Activated T-cell treated with anti-CD3 and anti-CD28 coated beads, Interleukin-2, amount 50 U/mL, for 1 hour (primary cell): Measurements from ENCODE around the gene MX2.

ENCODE experiments used
- DNase-seq: peaks from one replicate; pipeline ENCODE4 v3.0.0-alpha.2; 2020

MX2 gene

DNA sequence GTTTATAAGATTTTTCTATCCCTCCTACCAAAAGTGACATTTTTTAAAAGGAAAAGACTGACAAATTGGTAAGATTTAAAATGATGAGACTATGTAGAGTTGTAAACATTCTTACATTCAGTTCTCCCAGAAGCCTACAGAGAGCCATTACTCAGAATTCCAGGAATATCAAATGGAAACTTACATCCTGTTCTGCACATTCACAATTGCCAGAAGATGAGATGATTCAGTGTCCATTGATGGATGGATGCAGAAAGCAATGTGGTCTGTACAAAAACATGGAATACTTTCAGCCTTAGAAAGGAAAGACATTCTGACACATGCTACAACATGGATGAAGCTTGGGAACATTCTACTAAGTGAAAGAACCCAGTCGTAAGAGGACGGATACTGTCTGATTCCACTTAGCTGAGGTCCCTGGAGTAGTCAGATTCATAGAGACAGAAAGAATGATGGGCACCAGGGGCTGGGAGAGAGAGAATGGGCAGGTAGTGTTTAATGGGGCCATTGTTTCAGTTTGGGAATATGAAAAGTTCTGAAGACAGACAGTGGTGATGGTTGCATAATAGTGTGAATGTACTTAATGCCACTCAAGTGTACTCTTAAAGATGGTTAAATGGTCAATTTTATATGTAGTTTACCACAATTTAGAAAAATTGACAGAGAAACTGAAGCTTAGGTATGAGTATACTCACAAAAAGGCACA is 80.8 kb downstream of the MX2 start:
- no peak for DNase-seq

DNA sequence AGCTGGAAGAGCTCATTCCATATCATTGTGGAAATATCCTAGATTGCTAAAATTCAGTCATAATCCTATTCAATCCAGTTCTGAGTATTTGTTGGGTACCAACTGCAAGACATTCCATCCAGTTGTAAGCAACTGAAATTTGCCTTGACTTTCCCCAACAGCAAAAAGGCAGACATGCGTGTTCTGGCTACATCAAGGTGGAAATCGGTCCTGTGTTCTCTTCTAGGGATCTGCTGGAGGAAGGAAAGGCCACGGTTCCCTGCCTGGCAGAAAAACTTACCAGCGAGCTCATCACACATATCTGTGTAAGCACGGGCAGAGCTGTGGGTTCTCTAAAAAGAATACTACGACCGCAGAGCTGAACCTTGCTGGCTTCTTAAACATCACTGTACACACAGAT is 81.7 kb downstream of the MX2 start:
- no peak for DNase-seq

DNA sequence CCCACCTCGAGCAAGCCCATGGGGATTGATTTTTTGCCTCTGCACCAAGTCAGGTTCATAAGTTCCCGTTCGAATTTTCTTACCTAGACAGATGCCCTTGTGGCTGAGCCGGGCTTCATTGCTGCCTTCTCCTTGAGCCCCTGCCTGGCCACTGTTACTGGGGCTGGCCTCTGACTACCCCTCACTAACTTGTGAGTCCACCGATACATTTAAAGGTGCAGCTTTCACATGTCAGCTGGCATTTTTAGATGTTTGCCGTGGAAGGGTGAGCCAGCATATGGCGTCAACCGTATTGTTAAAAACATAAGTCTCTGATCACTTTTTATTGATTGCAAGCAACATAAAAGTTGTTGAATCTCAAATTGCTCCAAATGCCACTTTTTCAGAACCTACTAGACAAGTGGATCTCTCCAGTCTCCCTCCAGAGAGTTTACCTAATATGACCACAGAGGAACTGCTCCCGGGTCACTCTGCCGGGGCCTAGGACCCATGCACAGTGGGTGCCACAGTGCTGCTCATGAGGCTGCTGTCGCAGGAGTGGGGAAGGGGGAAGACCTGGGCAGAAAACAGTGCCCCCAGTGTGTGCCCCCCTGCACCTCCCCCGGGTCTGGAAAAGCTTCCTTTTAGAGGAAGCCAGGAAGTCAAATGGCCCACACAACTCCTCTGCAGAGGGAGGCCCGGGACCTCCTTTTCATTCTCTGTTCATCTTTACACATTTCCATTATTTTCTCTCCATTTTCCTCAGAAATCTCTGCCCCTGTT is 83.1 kb downstream of the MX2 start:
- DNase-seq = no peak

DNA sequence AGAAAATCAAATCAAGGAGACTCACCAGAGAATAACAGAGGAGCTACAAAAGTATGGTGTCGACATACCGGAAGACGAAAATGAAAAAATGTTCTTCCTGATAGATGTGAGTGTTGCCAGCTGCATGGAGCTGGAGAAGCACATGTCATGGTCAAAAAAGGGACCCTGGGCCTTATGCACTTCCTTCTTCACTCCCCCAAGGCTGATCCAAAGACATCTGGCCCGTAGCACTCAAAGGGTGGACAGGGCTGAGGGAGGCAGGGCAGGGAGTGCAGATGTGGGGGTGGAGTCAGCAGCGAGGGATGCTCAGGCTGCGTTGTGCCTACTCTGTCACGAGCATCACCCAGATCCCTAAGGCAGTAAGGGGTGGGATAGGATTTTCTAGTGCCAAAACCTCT is 83.6 kb downstream of the MX2 start:
- DNase-seq = no peak

DNA sequence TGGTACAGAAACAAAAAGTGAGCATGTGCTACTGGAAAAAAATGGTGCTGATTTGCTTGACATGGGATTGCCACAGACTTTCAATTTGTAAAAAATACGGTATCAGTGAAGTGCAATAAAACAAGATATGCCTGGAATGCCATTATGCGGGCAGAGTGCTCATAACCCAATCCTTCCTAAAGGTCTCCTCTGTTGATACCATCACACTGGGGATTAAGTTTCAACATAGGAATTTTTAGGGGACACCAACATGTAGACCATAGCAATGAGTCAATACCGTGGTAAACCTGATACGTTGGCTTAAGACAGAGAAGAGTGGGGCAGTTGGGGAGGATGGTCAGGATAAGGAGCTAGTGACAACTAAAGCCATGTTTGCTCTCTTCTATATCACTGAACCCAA is 84.8 kb downstream of the MX2 start:
- no peak for DNase-seq

DNA sequence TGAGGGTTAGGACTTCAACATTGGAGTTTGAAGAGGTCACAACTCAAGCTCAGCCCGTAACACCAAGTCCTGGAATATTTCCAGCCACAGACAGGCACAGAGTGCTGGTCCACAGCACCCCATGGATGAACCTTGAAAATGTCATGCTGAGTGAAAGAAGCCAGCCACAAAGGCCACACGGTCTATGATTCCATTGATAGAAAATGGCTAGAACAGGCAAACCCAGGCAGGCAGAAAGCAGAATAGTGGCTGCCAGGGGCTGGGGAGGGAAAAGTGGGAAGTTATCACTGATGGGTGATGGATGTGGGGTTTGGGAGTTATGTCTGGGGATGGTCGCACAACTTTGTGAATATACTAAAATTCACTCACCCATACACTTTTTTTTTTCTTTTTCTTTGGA is 85.5 kb downstream of the MX2 start:
- DNase-seq = no peak

DNA sequence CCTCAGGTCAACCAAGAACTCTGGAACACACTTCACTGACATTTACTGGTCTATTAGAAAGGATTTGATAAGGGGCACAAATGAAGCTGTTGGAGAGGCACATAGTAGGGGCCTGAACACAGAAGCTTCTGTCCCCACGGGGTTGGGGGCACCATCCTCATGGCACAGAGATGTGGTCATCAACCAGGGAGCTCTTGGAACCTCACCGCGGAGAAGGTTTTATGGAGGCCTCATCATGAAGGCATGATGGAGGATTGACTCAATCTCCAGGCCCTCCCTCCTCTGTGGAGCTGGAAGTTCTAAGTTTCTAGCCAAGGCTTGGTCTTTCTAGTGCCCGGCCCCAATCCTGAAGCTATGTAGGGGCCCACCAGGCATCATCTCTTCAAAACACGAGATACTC is 87.8 kb downstream of the MX2 start:
- no peak for DNase-seq

DNA sequence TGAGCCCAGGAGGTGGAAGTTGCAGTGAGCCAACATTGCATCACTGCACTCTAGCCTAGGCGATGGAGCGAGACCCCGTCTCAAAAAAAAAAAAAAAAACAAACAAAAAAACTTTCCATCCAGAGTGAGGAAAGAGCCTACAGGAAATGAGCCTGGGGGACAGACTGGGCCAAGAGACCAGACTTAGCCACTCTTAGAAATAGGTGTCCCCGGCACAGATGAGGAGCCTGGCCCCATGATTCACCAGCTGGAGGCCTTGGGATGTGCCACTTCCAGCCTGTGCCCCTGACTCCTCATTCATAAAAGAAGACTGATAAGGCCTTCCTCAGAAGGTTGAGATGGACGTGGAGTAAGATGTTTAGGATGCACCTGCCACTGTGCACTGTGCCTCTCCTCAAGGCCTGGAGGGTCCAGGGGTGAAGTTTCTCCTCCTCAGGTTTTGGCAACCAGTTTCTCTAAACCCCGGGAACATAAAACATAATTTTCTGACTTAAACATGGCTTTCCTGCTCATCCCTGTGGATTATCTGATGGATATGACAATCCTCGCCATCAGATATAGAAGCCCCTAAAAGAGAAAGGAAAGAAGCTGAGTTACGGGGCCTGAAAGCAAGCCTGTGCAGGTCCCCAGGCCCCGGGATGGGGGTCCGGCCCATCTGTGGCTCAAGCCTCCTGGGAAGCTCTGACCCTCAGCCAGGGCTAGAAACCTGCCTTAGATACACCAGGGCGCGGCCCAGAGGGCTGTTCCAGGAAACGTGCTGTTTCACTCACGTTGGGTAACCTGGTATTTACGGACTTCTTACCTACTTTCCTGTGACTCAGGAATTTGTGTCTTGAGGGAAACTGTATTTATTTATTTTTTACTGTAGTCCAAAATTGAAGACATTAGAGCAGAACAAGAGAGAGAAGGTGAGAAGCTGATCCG is 90.2 kb downstream of the MX2 start:
- DNase-seq = no peak

DNA sequence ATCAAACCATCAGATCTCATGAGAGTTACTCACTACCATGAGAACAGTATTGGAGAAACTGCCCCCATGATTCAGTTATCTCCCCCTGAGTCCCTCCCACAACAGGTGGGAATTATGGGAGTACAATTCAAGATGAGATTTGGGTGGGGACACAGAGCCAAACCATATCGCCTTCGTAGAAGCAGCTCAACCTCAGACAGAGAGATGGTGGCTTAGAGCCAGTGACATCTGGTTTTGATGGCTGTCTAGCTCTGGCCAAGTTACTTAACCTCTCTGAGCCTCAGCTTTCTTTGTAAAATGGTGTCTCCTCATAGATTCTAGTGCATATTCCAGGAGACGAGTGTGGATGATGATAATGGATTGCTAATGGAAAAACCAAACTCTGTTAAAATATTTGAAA is 91.4 kb downstream of the MX2 start:
- no peak for DNase-seq

DNA sequence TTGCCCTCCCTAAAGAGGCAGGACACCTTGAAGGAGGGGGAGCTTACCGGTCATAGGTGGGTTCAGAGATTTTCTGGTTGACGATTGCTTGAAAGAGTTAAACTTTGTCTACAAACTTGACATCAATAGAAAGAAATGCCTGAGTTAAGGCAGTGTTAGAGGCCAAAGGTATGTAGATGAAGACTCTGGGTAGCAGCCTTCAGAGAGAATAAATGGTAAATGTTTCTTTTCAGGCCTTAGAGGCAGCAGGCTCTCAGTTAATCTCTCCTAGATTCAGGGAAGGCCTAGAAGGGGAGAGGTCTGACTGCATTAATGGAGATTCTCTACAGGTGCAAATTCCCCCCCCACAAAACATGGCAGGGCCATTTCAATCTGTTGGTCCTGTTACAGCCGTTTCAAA is 91.9 kb downstream of the MX2 start:
- no peak for DNase-seq

DNA sequence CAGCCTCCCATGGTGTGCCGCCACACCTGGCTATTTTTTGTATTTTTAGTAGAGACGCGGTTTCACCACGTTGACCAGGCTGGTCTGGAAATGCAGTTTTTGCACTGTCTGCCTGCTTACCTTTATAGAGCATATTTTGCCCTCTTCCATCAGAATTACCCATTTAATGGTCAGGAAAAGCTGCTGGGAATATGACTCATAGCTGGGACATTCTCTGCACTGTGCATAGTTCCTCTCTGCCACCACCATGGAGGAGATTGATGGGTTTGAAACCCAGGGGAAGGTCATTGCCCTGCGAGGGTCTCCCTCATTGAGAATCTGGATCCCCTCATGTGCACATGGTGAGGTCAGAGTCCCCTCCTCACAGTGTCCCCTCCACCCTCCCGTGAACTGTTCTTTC is 96.3 kb downstream of the MX2 start:
- DNase-seq = no peak

DNA sequence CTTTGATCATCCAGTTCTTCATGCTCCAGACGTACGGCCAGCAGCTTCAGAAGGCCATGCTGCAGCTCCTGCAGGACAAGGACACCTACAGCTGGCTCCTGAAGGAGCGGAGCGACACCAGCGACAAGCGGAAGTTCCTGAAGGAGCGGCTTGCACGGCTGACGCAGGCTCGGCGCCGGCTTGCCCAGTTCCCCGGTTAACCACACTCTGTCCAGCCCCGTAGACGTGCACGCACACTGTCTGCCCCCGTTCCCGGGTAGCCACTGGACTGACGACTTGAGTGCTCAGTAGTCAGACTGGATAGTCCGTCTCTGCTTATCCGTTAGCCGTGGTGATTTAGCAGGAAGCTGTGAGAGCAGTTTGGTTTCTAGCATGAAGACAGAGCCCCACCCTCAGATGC is 96.7 kb downstream of the MX2 start:
- DNase-seq = no peak
